K562 (cell line): ENCODE results near the gene RCC2. TPM values are rescaled to one million over a fixed set of nuclear protein-coding genes. Genes with fewer than 3 reads are reported as not detected.

Experiments used
- ATF3 ChIP-seq, 2 experiments: fragments of 450-650 bp in 1 of 2; sonication (generic) in 1 of 2; formaldehyde crosslinking in 1 of 2; IDR thresholded peaks in 1 of 2; conservative IDR thresholded peaks in 1 of 2; 2 replicates each; pipeline versions ENCODE4 v1.6.1 to v1.8.1; 2016 to 2023; ENCODE audit warnings: mild to moderate bottlenecking in 2 of 2, moderate library complexity in 2 of 2, inconsistent platforms in 1 of 2, missing genetic modification reagents in 1 of 2
- ATF4 ChIP-seq: fragments of 450-650 bp; formaldehyde crosslinking; IDR thresholded peaks from 2 replicates; pipeline ENCODE4 v1.4.0; 2022; ENCODE audit warnings: mild to moderate bottlenecking, moderate library complexity
- CEBPG ChIP-seq, 3 experiments: fragments of 200-800 bp in 1 of 3; sonication (Bioruptor generic) in 1 of 3; sonication (generic) in 1 of 3; formaldehyde crosslinking in 1 of 3; IDR thresholded peaks in 2 of 3; conservative IDR thresholded peaks in 1 of 3; 2 replicates each; pipeline versions ENCODE4 v1.6.1 to v1.8.0; 2016 to 2022; ENCODE audit warnings: missing compliant biosample characterization in 2 of 3, missing genetic modification characterization in 2 of 3, mild to moderate bottlenecking in 1 of 3, missing genetic modification reagents in 1 of 3
- CREB1 ChIP-seq, 2 experiments: sonication (generic) in 1 of 2; formaldehyde crosslinking in 1 of 2; IDR thresholded peaks; 2 replicates each; pipeline versions ENCODE4 v1.6.1 to v1.8.0; 2012 to 2022; ENCODE audit warnings: inconsistent platforms in 1 of 2, mild to moderate bottlenecking in 1 of 2, missing genetic modification reagents in 1 of 2, moderate library complexity in 1 of 2
- EHMT2 ChIP-seq: fragments of 450-650 bp; IDR thresholded peaks from 2 replicates; pipeline ENCODE4 v1.6.1; 2018; ENCODE audit warnings: antibody characterized with exemption
- GABPB2 ChIP-seq: fragments of 250-450 bp; sonication (Bioruptor Pico); conservative IDR thresholded peaks from 2 replicates; pipeline ENCODE4 v1.5.1; 2021; ENCODE audit warnings: mild to moderate bottlenecking
- HBP1 ChIP-seq: fragments of 450-650 bp; formaldehyde crosslinking; IDR thresholded peaks from 2 replicates; pipeline ENCODE4 v1.4.0; 2022; ENCODE audit warnings: missing genetic modification characterization
- HNRNPUL1 ChIP-seq: fragments of 200-400 bp; formaldehyde crosslinking; IDR thresholded peaks from 2 replicates; pipeline ENCODE4 v1.6.1; 2017; ENCODE audit warnings: low read length
- MAX ChIP-seq: sonication (generic); formaldehyde crosslinking; IDR thresholded peaks from 2 replicates; pipeline ENCODE4 v1.9.0; 2022; ENCODE audit warnings: mild to moderate bottlenecking, missing genetic modification reagents
- MECOM ChIP-seq: fragments of 250-450 bp; sonication (Bioruptor Pico); IDR thresholded peaks from 2 replicates; pipeline ENCODE4 v1.8.0; 2022; ENCODE audit warnings: inconsistent platforms
- MTA1 ChIP-seq: fragments of 450-650 bp; IDR thresholded peaks from 2 replicates; pipeline ENCODE4 v1.6.1; 2017; ENCODE audit warnings: borderline replicate concordance
- PBX2 ChIP-seq, 2 experiments: IDR thresholded peaks in 1 of 2; conservative IDR thresholded peaks in 1 of 2; 2 replicates each; pipeline ENCODE4 v1.6.1; 2016; ENCODE audit warnings: low read depth in 2 of 2, mild to moderate bottlenecking in 1 of 2, missing compliant biosample characterization in 1 of 2, missing genetic modification characterization in 1 of 2, moderate library complexity in 1 of 2
- PKNOX1 ChIP-seq: fragments of 450-650 bp; IDR thresholded peaks from 2 replicates; pipeline ENCODE4 v1.6.1; 2016
- SPI1 ChIP-seq: IDR thresholded peaks from 2 replicates; pipeline ENCODE4 v1.6.1; 2011; ENCODE audit warnings: low read depth, low read length, control low read depth, borderline replicate concordance
- TFAM ChIP-seq: fragments of 250-450 bp; sonication (Bioruptor Pico); conservative IDR thresholded peaks from 2 replicates; pipeline ENCODE4 v1.5.0; 2021; ENCODE audit warnings: mild to moderate bottlenecking, moderate library complexity
- ZNF263 ChIP-seq: sonication (generic); formaldehyde crosslinking; IDR thresholded peaks from 2 replicates; pipeline ENCODE4 v1.8.0; 2022; ENCODE audit warnings: mild to moderate bottlenecking, missing genetic modification reagents, borderline replicate concordance
- ZNF347 ChIP-seq: fragments of 450-650 bp; formaldehyde crosslinking; IDR thresholded peaks from 2 replicates; pipeline ENCODE4 v1.4.0; 2020; ENCODE audit warnings: low read depth, mild to moderate bottlenecking, moderate library complexity
- ZSCAN29 ChIP-seq: fragments of 450-650 bp; IDR thresholded peaks from 2 replicates; pipeline ENCODE4 v1.6.1; 2017
- polyA plus RNA-seq, 8 experiments: library from polyadenylated mRNA; depleted of rRNA in 4 of 8; stranded (reverse) in 5 of 8; unstranded in 3 of 8; fragments of >200 nt; fragmentation: Nextera tagmentation in 2 of 8; fragmentation: Illumina TruSeq in 1 of 8; extraction: Ambion mirVana in 2 of 8; extraction: Trizol in 1 of 8; gene quantifications; 2 replicates each; pipeline versions ENCODE4 v1.2.1 to v1.2.3, GENCODE V29; 2011 to 2014; ENCODE audit warnings: inconsistent platforms in 1 of 8, missing spikeins in 1 of 8
- total RNA-seq, 7 experiments: library from RNA; depleted of rRNA in 6 of 7; stranded (reverse); fragments of >200 nt in 6 of 7; fragmentation: Illumina TruSeq in 2 of 7; extraction: Trizol in 2 of 7; gene quantifications; 2 replicates each; pipeline versions ENCODE4 v1.2.1 to v1.2.3, GENCODE V29; 2011 to 2021; ENCODE audit warnings: low replicate concordance in 1 of 7

RCC2 gene
- total and polyA plus RNA-seq, 9 of the 15 experiments (the other 6 are each of a cell fraction or from before 2014, with no cell fraction given) = 31.8 to 292 (median 116) TPM

- TF ChIP-seq ZNF263 (CRISPR knock-in tag) = peak; percentile 49; the same call in 1 of the 2 replicates
- TF ChIP-seq ATF4 (CRISPR knock-in tag) = no peak
- TF ChIP-seq ZSCAN29 = no peak
- TF ChIP-seq ZNF347 = no peak
- TF ChIP-seq MECOM (CRISPR knock-in tag) = no peak
- TF ChIP-seq ATF3 (IDR thresholded peaks at IDR 0.05) = no peak
- no peak for TF ChIP-seq ATF3 (CRISPR knock-in tag; conservative IDR thresholded peaks at IDR 0.05)
- 0 out of 2 replicates have a peak, but pooled peaks have one; percentile 28 for TF ChIP-seq CREB1 (IDR thresholded peaks at IDR 0.05)
- TF ChIP-seq CREB1 (CRISPR knock-in tag; IDR thresholded peaks at IDR 0.05) = no peak
- TF ChIP-seq CEBPG (CRISPR knock-in tag; IDR thresholded peaks at IDR 0.05) = no peak
- no peak for TF ChIP-seq CEBPG (tag; conservative IDR thresholded peaks at IDR 0.05 in 1 of 2, IDR thresholded peaks at IDR 0.05 in 1 of 2)
- TF ChIP-seq PBX2 (CRISPR knock-in tag; IDR thresholded peaks at IDR 0.05; ENCODE audit: low read depth) = no peak
- 0 out of 2 replicates have a peak, but pooled peaks have one; percentile 11 for TF ChIP-seq PBX2 (tag; conservative IDR thresholded peaks at IDR 0.05; ENCODE audit: low read depth)
- TF ChIP-seq TFAM (CRISPR knock-in tag) = no peak
- TF ChIP-seq MAX = peak; percentile 54
- no peak for TF ChIP-seq MTA1
- no peak for TF ChIP-seq HNRNPUL1
- TF ChIP-seq HBP1 (CRISPR knock-in tag) = no peak
- TF ChIP-seq GABPB2 = no peak
- TF ChIP-seq EHMT2 = no peak
- 0 out of 2 replicates have a peak, but pooled peaks have one; percentile 6 for TF ChIP-seq SPI1
- TF ChIP-seq PKNOX1 = no peak
Measured at GRCh38 chr1:17439250-17440073, at the start of gene RCC2 (continued).
